HCT116 (cell line): Measurements from ENCODE around the gene UQCRC1. TPM values are rescaled to one million over a fixed set of nuclear protein-coding genes. Genes with fewer than 3 reads are reported as not detected.

Experiments used
- ATAC-seq: fragments of 200-7000 bp; cut with Tn5 transposase; 2 replicates; pipeline ENCODE4 v1.9.1; 2020; ENCODE audit warnings: mild to moderate bottlenecking, moderate library complexity
- BruUV-seq: library from RNA; stranded (reverse); fragments of 400-500 nt; replicated peaks from 2 replicates; lab custom pipeline; 2021; lab: Mats Ljungman, UMichigan
- CTCF ChIA-PET: fragments of 300-600 bp; sonication (Branson Sonifier 250); formaldehyde crosslinking; loops from one replicate; lab custom pipeline; 2021; ENCODE audit warnings: antibody characterized with exemption; lab: Charles Lee
- POLR2A ChIA-PET: fragments of 300-600, 350-600 bp; sonication (Branson Sonifier 250); formaldehyde crosslinking; loops from one replicate; lab custom pipeline; 2021; ENCODE audit warnings: antibody characterized with exemption; lab: Charles Lee
- RAD21 ChIA-PET, 2 experiments: fragments of 300-600 bp; sonication (Branson Sonifier 250); formaldehyde crosslinking; loops; one replicate each; lab custom pipeline; 2023; ENCODE audit warnings: low total read pairs in 2 of 2; ENCODE audit not compliant: uncharacterized antibody in 2 of 2, unreplicated experiment in 2 of 2, low non-redundant PET in 1 of 2; lab: Charles Lee
- DNase-seq: peaks from one replicate; pipeline ENCODE4 v3.0.0-alpha.2; 2010; ENCODE audit warnings: low read depth, low spot score
- H2AFZ ChIP-seq: fragments of 200-600 bp; shearing (Covaris generic), sonication (generic); 2 replicates; pipeline ENCODE4 v1.6.1; 2017; ENCODE audit warnings: low read depth, mixed run types, mixed read lengths, antibody characterized with exemption, low read length; ENCODE audit not compliant: poor library complexity, severe bottlenecking
- H3K27ac ChIP-seq: 2 replicates; pipeline ENCODE4 v1.5.1; 2012; ENCODE audit warnings: low read depth, low read length
- H3K27me3 ChIP-seq: fragments of 200-600 bp; sonication (generic); 2 replicates; pipeline ENCODE4 v1.6.1; 2016; ENCODE audit warnings: mixed run types, low read length, mixed read lengths; ENCODE audit not compliant: insufficient read depth
- H3K36me3 ChIP-seq, 2 experiments: fragments of 200-500 bp in 1 of 2; fragments of 200-600 bp in 1 of 2; sonication (Bioruptor generic) in 1 of 2; sonication (generic) in 1 of 2; 2 replicates each; pipeline versions ENCODE4 v1.5.1 to v1.6.1; 2014 to 2016; ENCODE audit warnings: low read length in 2 of 2, inconsistent platforms in 1 of 2, mixed read lengths in 1 of 2, mixed run types in 1 of 2; ENCODE audit not compliant: insufficient read depth in 2 of 2, control insufficient read depth in 1 of 2
- H3K4me1 ChIP-seq, 2 experiments: fragments of 200-600 bp in 1 of 2; sonication (generic) in 1 of 2; 2 replicates each; pipeline versions ENCODE4 v1.5.1 to v1.6.1; 2012 to 2017; ENCODE audit warnings: low read length in 2 of 2, inconsistent platforms in 1 of 2, mild to moderate bottlenecking in 1 of 2, mixed read lengths in 1 of 2, mixed run types in 1 of 2, moderate library complexity in 1 of 2; ENCODE audit not compliant: insufficient read depth in 2 of 2, control insufficient read depth in 1 of 2
- H3K4me2 ChIP-seq: fragments of 200-600 bp; sonication (generic); 2 replicates; pipeline ENCODE4 v1.6.1; 2017; ENCODE audit warnings: mixed run types, low read length, mixed read lengths
- H3K4me3 ChIP-seq, 2 experiments: fragments of 200-600 bp in 1 of 2; sonication (generic) in 1 of 2; replicated peaks in 1 of 2; 2 replicates each; pipeline ENCODE4 v1.5.1; 2011 to 2016; ENCODE audit warnings: low read length in 2 of 2, control low read depth in 1 of 2, low read depth in 1 of 2, mild to moderate bottlenecking in 1 of 2, mixed read lengths in 1 of 2, mixed run types in 1 of 2
- H3K79me2 ChIP-seq: fragments of 200-600 bp; sonication (generic); 2 replicates; pipeline ENCODE4 v1.6.1; 2017; ENCODE audit warnings: mild to moderate bottlenecking, mixed run types, low read length, moderate library complexity, mixed read lengths; ENCODE audit not compliant: insufficient read depth
- H3K9ac ChIP-seq: fragments of 200-600 bp; sonication (generic); 2 replicates; pipeline ENCODE4 v1.6.1; 2016; ENCODE audit warnings: low read length, mixed read lengths
- H3K9me2 ChIP-seq: fragments of 200-600 bp; sonication (generic), shearing (Covaris generic); 2 replicates; pipeline ENCODE4 v1.6.1; 2017; ENCODE audit warnings: mixed run types, mild to moderate bottlenecking, moderate library complexity; ENCODE audit not compliant: insufficient read depth
- H3K9me3 ChIP-seq, 2 experiments: fragments of 200-500 bp in 1 of 2; fragments of 200-600 bp in 1 of 2; sonication (Bioruptor generic) in 1 of 2; sonication (generic) in 1 of 2; 2 replicates each; pipeline ENCODE4 v1.6.1; 2014 to 2017; ENCODE audit warnings: low read length in 2 of 2, mixed read lengths in 2 of 2, inconsistent platforms in 1 of 2, low read depth in 1 of 2, mild to moderate bottlenecking in 1 of 2, mixed run types in 1 of 2, moderate library complexity in 1 of 2; ENCODE audit not compliant: control insufficient read depth in 1 of 2, insufficient read depth in 1 of 2
- H4K20me1 ChIP-seq: fragments of 200-600 bp; sonication (generic), shearing (Covaris generic); 2 replicates; pipeline ENCODE4 v1.6.1; 2017; ENCODE audit warnings: mixed run types, mild to moderate bottlenecking, moderate library complexity; ENCODE audit not compliant: insufficient read depth
- CBX3 ChIP-seq: IDR thresholded peaks from 2 replicates; pipeline ENCODE4 v1.6.1; 2012; ENCODE audit warnings: low read depth
- CEBPB ChIP-seq: IDR thresholded peaks from 2 replicates; pipeline ENCODE4 v1.6.1; 2012; ENCODE audit warnings: low read depth
- ELF1 ChIP-seq: IDR thresholded peaks from 2 replicates; pipeline ENCODE4 v1.6.1; 2012; ENCODE audit warnings: low read depth, borderline replicate concordance
- EZH2 ChIP-seq: fragments of 200-600 bp; sonication (generic); IDR thresholded peaks from 2 replicates; pipeline ENCODE4 v1.6.1; 2017; ENCODE audit warnings: antibody characterized with exemption, mixed run types
- EZH2phosphoT487 ChIP-seq: fragments of 200-600 bp; IDR thresholded peaks from 2 replicates; pipeline ENCODE4 v1.6.1; 2018; ENCODE audit warnings: antibody characterized with exemption, borderline replicate concordance
- POLR2A ChIP-seq: IDR thresholded peaks from 2 replicates; pipeline ENCODE4 v1.7.0; 2011; ENCODE audit warnings: borderline replicate concordance; ENCODE audit not compliant: insufficient read depth, insufficient read length; ENCODE audit errors: extremely low read depth
- POLR2AphosphoS5 ChIP-seq: IDR thresholded peaks from 2 replicates; pipeline ENCODE4 v1.6.1; 2011; ENCODE audit warnings: mild to moderate bottlenecking, low read depth, low read length, moderate library complexity
- RAD21 ChIP-seq: IDR thresholded peaks from 2 replicates; pipeline ENCODE4 v1.6.1; 2012; ENCODE audit warnings: low read depth, mild to moderate bottlenecking
- SIN3A ChIP-seq: IDR thresholded peaks from 2 replicates; pipeline ENCODE4 v1.6.1; 2012; ENCODE audit warnings: low read depth
- SP1 ChIP-seq: IDR thresholded peaks from 2 replicates; pipeline ENCODE4 v1.6.1; 2012; ENCODE audit warnings: low read depth
- TCF7L2 ChIP-seq: IDR thresholded peaks from 2 replicates; pipeline ENCODE4 v1.7.0; 2011; ENCODE audit warnings: borderline replicate concordance, inconsistent platforms; ENCODE audit not compliant: insufficient read depth, insufficient read length; ENCODE audit errors: extremely low read depth
- ZFX ChIP-seq: fragments of 450-650 bp; IDR thresholded peaks from 2 replicates; pipeline ENCODE4 v1.6.1; 2017
- ZNF274 ChIP-seq: fragments of 200-500 bp; sonication (Bioruptor generic); IDR thresholded peaks from 2 replicates; pipeline ENCODE4 v1.6.1; 2014; ENCODE audit warnings: mild to moderate bottlenecking, low read depth, low read length, inconsistent platforms
- intact Hi-C: fragments of 100-400 bp; cut with micrococcal nuclease; formaldehyde crosslinking; loops from 2 replicates; pipeline ENCODE4 v1.10.0; 2022
- total RNA-seq: library from RNA; stranded (reverse); gene quantifications from one replicate; pipeline ENCODE4 v1.2.1, GENCODE V29; 2021; ENCODE audit not compliant: unreplicated experiment
- TF ChIP-seq, protein P1 (sequence below), 3 experiments: fragments of 200-600 bp in 1 of 3; sonication (generic) in 1 of 3; IDR thresholded peaks in 2 of 3; conservative IDR thresholded peaks in 1 of 3; 2 replicates each; pipeline ENCODE4 v1.5.1; 2012 to 2017; ENCODE audit warnings: low read depth in 2 of 3, low read length in 2 of 3, antibody characterized with exemption in 1 of 3, borderline replicate concordance in 1 of 3, control low read depth in 1 of 3, mild to moderate bottlenecking in 1 of 3, mixed read lengths in 1 of 3, mixed run types in 1 of 3, moderate library complexity in 1 of 3; ENCODE audit not compliant: insufficient read depth in 1 of 3
- TF ChIP-seq, protein P2 (sequence below): IDR thresholded peaks from 2 replicates; pipeline ENCODE4 v1.6.1; 2012; ENCODE audit warnings: low read depth

The UQCRC1 gene
- total RNA-seq, 1 experiment from 2014 or later = 318 TPM

DNA sequence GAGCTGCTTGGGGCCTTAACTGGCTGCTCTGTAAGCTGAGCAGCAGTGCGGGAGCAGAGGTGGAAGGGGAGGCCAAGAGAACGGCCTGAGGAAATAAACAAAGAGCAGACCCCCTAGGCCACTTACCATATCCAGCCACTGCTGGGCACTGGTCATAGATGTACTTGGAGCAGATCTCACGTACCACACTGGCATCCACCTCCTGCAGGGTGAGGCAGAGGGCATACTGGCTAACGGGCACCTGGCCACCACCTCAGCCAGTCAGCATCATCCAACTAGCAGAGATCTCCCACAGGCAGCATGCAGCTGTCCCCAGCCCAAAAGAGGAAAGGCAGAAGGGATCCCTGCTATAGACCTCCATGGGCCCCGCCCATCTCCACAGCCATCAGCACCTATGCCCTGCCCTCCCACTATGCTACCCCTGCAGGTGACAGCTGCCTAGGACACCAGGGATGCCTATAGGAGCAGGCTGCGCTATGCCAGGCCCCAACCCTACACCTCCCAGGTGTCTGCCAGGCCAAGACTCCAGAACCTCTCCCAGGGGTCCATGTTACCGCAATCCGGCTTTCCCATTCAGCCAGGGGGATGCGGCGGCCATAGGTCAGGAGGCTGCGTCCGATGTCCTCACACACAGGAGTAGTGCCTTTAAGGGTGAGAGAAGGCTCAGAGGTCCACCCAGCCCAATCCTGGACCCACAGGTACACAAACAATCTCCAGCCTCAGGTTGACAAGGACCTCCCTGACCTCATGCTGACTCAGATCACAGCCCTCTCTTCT lies 9.7 kb downstream of the UQCRC1 start:
- no peaks in the 10 kb centered on the region for H4K20me1 ChIP-seq
- TF ChIP-seq POLR2AphosphoS5 (no peak), CEBPB (no peak), RAD21 (no peak), EZH2 (no peak), ZNF274 (no peak), EZH2phosphoT487 (no peak)
- no peak overlapping the region for H2AFZ ChIP-seq
- H3K9me3 ChIP-seq = no peaks in the 10 kb centered on the region
- no peak overlapping the region for H3K4me3 ChIP-seq
- CTCF ChIA-PET = no interaction called here
- no peak overlapping the region for H3K9ac ChIP-seq
- peaks cover 32 to 59% of the 10 kb centered on the region in 2 experiments for H3K36me3 ChIP-seq
- no peaks in the 10 kb centered on the region for H3K9me2 ChIP-seq
- intact Hi-C loops = no loop called here
- RAD21 ChIA-PET = no interaction called here
- H3K4me2 ChIP-seq = no peak overlapping the region
- no peak for DNase-seq
- H3K79me2 ChIP-seq = no peaks in the 10 kb centered on the region
- no peaks in the 10 kb centered on the region for H3K27me3 ChIP-seq
- POLR2A ChIA-PET = no interaction called here
- BruUV-seq = no TSS peak
- peaks cover 11 to 21% of the 10 kb centered on the region in 2 experiments for H3K4me1 ChIP-seq
- ATAC-seq = no peak
- H3K27ac ChIP-seq = no peak overlapping the region

DNA sequence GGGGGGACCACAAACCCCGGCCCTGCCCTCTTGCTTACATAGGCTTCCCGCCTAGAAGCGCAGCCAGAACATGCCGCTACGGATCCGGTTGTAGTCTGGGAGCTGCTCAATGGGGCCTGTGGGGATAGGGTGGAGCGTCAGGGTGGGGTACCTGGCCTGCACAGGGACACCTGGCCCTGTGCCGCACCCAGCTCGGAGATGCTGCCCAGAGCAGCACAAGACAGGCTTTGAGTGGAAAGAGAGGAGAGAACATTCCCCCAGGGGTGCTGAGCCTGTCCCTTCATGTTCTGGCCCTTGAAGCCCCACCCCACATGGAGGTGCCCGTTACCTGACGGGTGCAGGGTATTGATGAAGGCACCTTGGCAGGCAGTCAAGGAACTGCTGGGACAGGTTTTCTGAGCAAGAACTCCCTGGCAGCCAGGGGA lies 10.4 kb downstream of the UQCRC1 start:
- RAD21 ChIA-PET = no interaction called here
- Histone ChIP-seq H3K27ac (no peak overlapping the region), H4K20me1 (no peaks in the 10 kb centered on the region), H2AFZ (no peak overlapping the region), H3K4me1 (peaks cover 11 to 21% of the 10 kb centered on the region in 2 experiments), H3K79me2 (no peaks in the 10 kb centered on the region), H3K9ac (no peak overlapping the region), H3K9me3 (no peaks in the 10 kb centered on the region), H3K4me2 (no peak overlapping the region), H3K36me3 (peaks cover 28 to 53% of the 10 kb centered on the region in 2 experiments), H3K9me2 (no peaks in the 10 kb centered on the region), H3K4me3 (no peak overlapping the region), H3K27me3 (no peaks in the 10 kb centered on the region)
- CTCF ChIA-PET = no interaction called here
- no TSS peak for BruUV-seq
- DNase-seq = no peak
- ATAC-seq = no peak
- intact Hi-C loops = no loop called here
- POLR2A ChIA-PET = no interaction called here
- TF ChIP-seq, protein P1, sequence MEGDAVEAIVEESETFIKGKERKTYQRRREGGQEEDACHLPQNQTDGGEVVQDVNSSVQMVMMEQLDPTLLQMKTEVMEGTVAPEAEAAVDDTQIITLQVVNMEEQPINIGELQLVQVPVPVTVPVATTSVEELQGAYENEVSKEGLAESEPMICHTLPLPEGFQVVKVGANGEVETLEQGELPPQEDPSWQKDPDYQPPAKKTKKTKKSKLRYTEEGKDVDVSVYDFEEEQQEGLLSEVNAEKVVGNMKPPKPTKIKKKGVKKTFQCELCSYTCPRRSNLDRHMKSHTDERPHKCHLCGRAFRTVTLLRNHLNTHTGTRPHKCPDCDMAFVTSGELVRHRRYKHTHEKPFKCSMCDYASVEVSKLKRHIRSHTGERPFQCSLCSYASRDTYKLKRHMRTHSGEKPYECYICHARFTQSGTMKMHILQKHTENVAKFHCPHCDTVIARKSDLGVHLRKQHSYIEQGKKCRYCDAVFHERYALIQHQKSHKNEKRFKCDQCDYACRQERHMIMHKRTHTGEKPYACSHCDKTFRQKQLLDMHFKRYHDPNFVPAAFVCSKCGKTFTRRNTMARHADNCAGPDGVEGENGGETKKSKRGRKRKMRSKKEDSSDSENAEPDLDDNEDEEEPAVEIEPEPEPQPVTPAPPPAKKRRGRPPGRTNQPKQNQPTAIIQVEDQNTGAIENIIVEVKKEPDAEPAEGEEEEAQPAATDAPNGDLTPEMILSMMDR (IDR thresholded peaks at IDR 0.05 in 2 of 3, conservative IDR thresholded peaks at IDR 0.05 in 1 of 3; ENCODE audit: borderline replicate concordance in 1 of 3, insufficient read depth in 1 of 3, low read depth in 2 of 3, low read length in 2 of 3) = no peak
- no peak for TF ChIP-seq SIN3A
- TF ChIP-seq SP1 = no peak
- TF ChIP-seq ZNF274 = no peak
- TF ChIP-seq CBX3 = no peak
- TF ChIP-seq ZFX = no peak
- TF ChIP-seq TCF7L2 = no peak
- TF ChIP-seq RAD21 = no peak
- no peak for TF ChIP-seq EZH2
- TF ChIP-seq, protein P2, sequence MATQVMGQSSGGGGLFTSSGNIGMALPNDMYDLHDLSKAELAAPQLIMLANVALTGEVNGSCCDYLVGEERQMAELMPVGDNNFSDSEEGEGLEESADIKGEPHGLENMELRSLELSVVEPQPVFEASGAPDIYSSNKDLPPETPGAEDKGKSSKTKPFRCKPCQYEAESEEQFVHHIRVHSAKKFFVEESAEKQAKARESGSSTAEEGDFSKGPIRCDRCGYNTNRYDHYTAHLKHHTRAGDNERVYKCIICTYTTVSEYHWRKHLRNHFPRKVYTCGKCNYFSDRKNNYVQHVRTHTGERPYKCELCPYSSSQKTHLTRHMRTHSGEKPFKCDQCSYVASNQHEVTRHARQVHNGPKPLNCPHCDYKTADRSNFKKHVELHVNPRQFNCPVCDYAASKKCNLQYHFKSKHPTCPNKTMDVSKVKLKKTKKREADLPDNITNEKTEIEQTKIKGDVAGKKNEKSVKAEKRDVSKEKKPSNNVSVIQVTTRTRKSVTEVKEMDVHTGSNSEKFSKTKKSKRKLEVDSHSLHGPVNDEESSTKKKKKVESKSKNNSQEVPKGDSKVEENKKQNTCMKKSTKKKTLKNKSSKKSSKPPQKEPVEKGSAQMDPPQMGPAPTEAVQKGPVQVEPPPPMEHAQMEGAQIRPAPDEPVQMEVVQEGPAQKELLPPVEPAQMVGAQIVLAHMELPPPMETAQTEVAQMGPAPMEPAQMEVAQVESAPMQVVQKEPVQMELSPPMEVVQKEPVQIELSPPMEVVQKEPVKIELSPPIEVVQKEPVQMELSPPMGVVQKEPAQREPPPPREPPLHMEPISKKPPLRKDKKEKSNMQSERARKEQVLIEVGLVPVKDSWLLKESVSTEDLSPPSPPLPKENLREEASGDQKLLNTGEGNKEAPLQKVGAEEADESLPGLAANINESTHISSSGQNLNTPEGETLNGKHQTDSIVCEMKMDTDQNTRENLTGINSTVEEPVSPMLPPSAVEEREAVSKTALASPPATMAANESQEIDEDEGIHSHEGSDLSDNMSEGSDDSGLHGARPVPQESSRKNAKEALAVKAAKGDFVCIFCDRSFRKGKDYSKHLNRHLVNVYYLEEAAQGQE = no peak
- TF ChIP-seq ELF1 = no peak
- TF ChIP-seq POLR2AphosphoS5 = no peak
- TF ChIP-seq POLR2A = no peak
